NB4 (cell line): ENCODE data around the gene SPOCK2.

ENCODE experiments used
- CTCF ChIP-seq: IDR thresholded peaks from one replicate; pipeline ENCODE4 v1.5.1; 2012; ENCODE audit warnings: low read depth, low read length
- POLR2A ChIP-seq: IDR thresholded peaks from 2 replicates; pipeline ENCODE4 v1.6.1; 2011; ENCODE audit warnings: mild to moderate bottlenecking; ENCODE audit not compliant: insufficient read length; ENCODE audit errors: extremely low read depth

GRCh38 chr10:72094574-72094973, 6.2 kb upstream of the SPOCK2 start:
- TF ChIP-seq CTCF: no peak
- no peak for TF ChIP-seq POLR2A
